Chondrocyte (in vitro differentiated cells): ENCODE data around the gene CRTC2. TPM values are rescaled to one million over a fixed set of nuclear protein-coding genes. Genes with fewer than 3 reads are reported as not detected.

ENCODE experiments used
- DNase-seq: peaks from one replicate; pipeline ENCODE4 v3.0.0; 2021; ENCODE audit warnings: mixed read lengths, low spot score
- H3K27ac Mint-ChIP-seq: one replicate; pipeline ENCODE4 v1.8.0; 2021; ENCODE audit warnings: mild to moderate bottlenecking, moderate library complexity, mixed read lengths; ENCODE audit not compliant: unreplicated experiment
- H3K27me3 Mint-ChIP-seq: 2 replicates; pipeline ENCODE4 v1.8.0; 2021; ENCODE audit warnings: low read depth, mixed read lengths
- H3K36me3 Mint-ChIP-seq: 2 replicates; pipeline ENCODE4 v1.8.0; 2021; ENCODE audit warnings: low read depth, mixed read lengths
- H3K4me1 Mint-ChIP-seq: 2 replicates; pipeline ENCODE4 v1.8.0; 2021; ENCODE audit warnings: low read depth, mild to moderate bottlenecking, mixed read lengths
- H3K4me3 Mint-ChIP-seq: one replicate; pipeline ENCODE4 v1.8.0; 2021; ENCODE audit warnings: mild to moderate bottlenecking, moderate library complexity, mixed read lengths; ENCODE audit not compliant: unreplicated experiment
- H3K9me3 Mint-ChIP-seq: 2 replicates; pipeline ENCODE4 v1.8.0; 2021; ENCODE audit warnings: low read depth, mixed read lengths
- CTCF ChIP-seq: fragments of 200-600 bp; sonication (generic); IDR thresholded peaks from 2 replicates; pipeline ENCODE4 v1.5.0; 2021; ENCODE audit warnings: antibody characterized with exemption, mild to moderate bottlenecking, moderate library complexity
- total RNA-seq: library from RNA; stranded (reverse); gene quantifications from 3 replicates; pipeline ENCODE4 v1.2.1, GENCODE V29; 2021

Gene CRTC2
- total RNA-seq, 1 donor from 2014 or later = 24.2 TPM

GRCh38 chr1:153968972-153969371, 10.6 kb upstream of the CRTC2 start:
- Mint-ChIP-seq H3K4me3 (no peak overlapping the region), H3K36me3 (no peaks in the 10 kb centered on the region), H3K27me3 (no peaks in the 10 kb centered on the region), H3K4me1 (peaks cover 37% of the 10 kb centered on the region), H3K27ac (no peak overlapping the region), H3K9me3 (no peaks in the 10 kb centered on the region)
- no peak for DNase-seq
- no peak for TF ChIP-seq CTCF

DNA sequence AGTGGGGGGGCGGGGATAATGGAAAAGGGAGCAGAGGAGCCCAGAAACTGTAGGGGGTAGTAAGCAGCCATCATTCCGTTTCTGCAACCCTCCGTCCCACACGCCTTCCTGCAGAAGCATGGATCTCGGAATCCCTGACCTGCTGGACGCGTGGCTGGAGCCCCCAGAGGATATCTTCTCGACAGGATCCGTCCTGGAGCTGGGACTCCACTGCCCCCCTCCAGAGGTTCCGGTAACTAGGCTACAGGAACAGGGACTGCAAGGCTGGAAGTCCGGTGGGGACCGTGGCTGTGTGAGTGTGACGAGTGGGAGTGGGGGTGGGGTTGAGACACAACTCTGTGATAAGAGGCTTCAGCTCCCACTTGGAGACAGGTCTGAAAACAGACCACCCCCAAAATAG, 10.0 kb upstream of the CRTC2 start:
- H3K9me3 Mint-ChIP-seq = no peaks in the 10 kb centered on the region
- peak overlapping the region; percentile 95 for H3K4me3 Mint-ChIP-seq
- peak overlapping the region; percentile 98 for H3K27ac Mint-ChIP-seq
- H3K4me1 Mint-ChIP-seq = peaks cover 43% of the 10 kb centered on the region
- H3K27me3 Mint-ChIP-seq = no peaks in the 10 kb centered on the region
- DNase-seq = no peak
- TF ChIP-seq CTCF = no peak
- no peaks in the 10 kb centered on the region for H3K36me3 Mint-ChIP-seq

DNA sequence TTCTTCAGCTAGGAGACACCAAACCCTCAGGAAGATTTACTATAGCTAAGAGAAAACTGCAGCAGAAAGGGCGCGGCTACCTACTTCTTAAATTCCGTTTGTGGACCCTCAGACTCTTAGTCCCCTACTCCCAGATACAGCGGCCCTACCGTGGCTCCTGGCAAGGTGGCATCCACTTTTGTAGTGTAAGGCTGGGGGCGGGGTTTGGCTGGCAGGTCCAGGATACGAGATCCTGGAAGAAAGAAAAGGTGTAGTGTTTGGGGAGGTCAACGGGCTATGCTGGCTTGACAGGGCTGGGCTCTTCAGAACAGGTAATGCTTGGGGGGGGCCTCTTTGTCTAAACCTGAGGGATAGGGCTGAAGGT, 9.6 kb upstream of the CRTC2 start:
- no peaks in the 10 kb centered on the region for H3K27me3 Mint-ChIP-seq
- H3K36me3 Mint-ChIP-seq = no peaks in the 10 kb centered on the region
- peak overlapping the region; percentile 95 for H3K4me3 Mint-ChIP-seq
- DNase-seq = no peak
- peaks cover 45% of the 10 kb centered on the region for H3K4me1 Mint-ChIP-seq
- peak overlapping the region; percentile 98 for H3K27ac Mint-ChIP-seq
- TF ChIP-seq CTCF = peak; percentile 28
- H3K9me3 Mint-ChIP-seq = no peaks in the 10 kb centered on the region

DNA sequence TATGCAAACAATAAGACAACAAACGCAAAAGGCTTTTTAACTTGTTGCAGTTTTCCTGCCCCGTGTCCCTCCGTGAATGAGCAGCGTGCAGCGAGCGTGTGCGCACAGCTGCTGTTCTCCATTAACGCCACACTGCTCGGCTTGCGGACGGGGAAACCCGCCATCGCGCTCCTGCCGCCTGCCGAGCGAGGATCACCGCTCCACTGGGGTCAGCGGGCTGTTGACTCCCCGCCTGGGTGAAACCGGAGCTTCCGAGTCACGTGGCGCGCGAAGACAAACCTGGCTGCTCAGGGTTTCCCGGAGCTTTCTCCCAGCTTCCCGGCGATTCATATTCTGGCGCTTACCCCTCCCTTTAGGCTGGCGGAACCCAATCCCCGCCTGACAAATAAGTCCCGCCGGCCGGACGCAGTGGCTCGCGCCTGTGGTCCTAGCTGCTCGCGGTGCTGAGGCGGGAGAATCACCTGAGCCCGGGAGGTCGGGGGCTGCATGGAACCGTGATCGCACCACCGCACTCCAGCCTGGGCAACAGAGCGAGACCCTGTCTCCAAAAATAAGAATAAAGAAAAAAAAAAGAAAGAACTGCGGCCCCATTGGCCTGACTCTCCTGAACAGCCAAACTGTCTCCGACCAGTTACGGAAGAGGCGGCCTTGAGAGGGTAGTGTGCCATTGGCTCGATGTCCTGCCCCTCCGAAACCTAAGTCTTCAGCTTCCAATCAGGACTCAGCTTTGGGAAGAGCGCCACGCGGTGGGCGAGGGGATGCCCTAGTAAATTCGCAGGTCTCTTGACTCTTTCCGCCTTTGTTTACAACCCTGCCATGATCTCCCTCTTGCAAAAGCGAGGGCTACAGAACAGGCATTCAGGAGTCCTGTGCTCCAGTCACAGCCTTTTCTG, 8.9 kb upstream of the CRTC2 start, which contains the start of gene CREB3L4:
Gene CREB3L4, plus strand, starts transcription at position 796 of the 893 bp plus-strand sequence. CDS start 624 bp downstream, outside the sequence.
- TF ChIP-seq CTCF = peak; percentile 73
- no peaks in the 10 kb centered on the region for H3K9me3 Mint-ChIP-seq
- H3K36me3 Mint-ChIP-seq = no peaks in the 10 kb centered on the region
- no peaks in the 10 kb centered on the region for H3K27me3 Mint-ChIP-seq
- peak; percentile 95 for DNase-seq
- H3K27ac Mint-ChIP-seq = peak within 1 kb of the TSS; percentile 98
- peaks cover 51% of the 10 kb centered on the region for H3K4me1 Mint-ChIP-seq
- peak within 1 kb of the TSS; percentile 95 for H3K4me3 Mint-ChIP-seq

GRCh38 chr1:153963850-153964331, 5.5 kb upstream of the CRTC2 start:
- peak; percentile 86 for DNase-seq

More at GRCh38 chr1:153963850-153964331, 5.5 kb upstream of the CRTC2 start:
- Mint-ChIP-seq H3K27ac (peak overlapping the region; percentile 94), H3K36me3 (peaks cover 4% of the 10 kb centered on the region), H3K4me1 (peaks cover 73% of the 10 kb centered on the region), H3K27me3 (no peaks in the 10 kb centered on the region), H3K4me3 (peak overlapping the region; percentile 88), H3K9me3 (no peaks in the 10 kb centered on the region)
- TF ChIP-seq CTCF = no peak
